ENCODE measurements around the gene RAB3D. TPM values are rescaled to one million over a fixed set of nuclear protein-coding genes. Genes with fewer than 3 reads are reported as not detected.
"Not testable (repeated sequence)": the region's sequence is repeated elsewhere in the genome, so short reads cannot be mapped to it uniquely, and the experiment has no call there.

RAB3D gene
- total RNA-seq, 2 experiments from 2014 or later, result 5.4 to 5.5 TPM

DNA sequence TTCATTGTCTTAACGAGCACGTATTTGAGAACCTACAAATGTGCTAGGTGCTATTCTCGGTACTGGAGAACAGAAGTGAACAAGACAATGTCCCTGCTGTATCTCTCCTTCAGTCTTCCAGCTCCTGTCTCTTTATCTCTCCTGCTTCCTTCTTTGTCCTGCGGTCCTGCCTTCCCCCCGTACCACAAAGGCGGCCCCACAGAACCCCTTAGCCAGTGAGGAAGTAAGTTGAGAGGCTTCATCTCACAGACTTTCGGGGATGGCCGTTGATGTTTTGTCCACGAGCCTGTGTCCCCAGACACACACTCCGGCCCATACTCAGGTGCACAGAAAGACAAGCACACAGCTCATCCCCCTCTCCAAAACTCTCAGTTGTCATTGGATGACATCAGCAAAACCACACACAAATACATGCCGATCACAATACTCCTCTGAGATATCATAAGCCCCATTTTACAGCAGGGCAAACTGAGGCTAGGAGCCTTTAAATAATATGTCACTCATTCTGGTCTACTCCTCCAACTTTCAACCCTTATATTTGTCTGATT is 34.5 kb upstream of the RAB3D start:
- ChIA-PET CTCF (interaction anchor here (1.0 to 4.5 kb wide), 3 partner anchors 9 to 109 kb away, joined by 3 to 19 read pairs (median 11); partner anchors contain the start of gene EPOR), POLR2A (interaction anchor here (0.6 to 1.5 kb wide), 3 partner anchors 9 to 160 kb away, joined by 5 to 8 read pairs (median 5); partner anchors contain the start of genes CCDC159 and TMEM205)

DNA sequence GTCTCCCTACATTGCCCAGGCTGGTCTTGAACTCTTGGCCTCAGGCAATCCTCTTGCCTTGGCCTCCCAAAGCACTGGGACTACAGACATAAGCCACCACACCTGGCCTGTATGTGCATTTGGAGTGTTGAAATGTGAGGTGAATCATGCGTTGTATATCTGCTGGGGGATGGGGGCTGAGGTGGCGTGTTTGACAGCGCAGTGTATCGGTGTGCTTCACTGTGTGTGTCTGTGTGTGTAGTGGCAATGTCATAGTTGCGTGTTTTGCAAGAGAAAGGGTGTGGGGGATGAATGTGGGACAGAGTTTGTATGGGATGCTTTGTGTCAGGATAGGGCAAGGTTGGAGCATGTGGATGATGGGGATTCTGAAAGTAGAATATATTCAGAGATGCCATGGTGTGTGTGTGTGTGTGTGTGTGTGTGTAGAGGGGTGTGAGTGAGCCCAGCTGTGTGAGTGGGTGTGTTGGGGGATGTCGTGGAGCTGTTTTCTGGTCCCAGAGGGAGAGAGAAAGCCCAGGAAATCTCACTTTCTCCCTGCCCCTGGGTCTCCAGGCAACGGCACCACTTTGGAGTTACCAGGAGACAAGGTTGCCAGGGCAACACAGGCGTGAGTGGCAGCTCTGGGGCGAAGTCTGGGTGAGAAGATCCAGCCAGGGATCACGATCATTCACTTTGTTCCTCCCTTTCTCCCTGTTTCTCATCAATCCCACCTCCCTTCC is 33.9 kb upstream of the RAB3D start:
- POLR2A ChIA-PET, result interaction anchor here (0.7 kb wide), 1 partner anchor 110 kb away, joined by 3 read pairs; no protein-coding TSS in a partner anchor

DNA sequence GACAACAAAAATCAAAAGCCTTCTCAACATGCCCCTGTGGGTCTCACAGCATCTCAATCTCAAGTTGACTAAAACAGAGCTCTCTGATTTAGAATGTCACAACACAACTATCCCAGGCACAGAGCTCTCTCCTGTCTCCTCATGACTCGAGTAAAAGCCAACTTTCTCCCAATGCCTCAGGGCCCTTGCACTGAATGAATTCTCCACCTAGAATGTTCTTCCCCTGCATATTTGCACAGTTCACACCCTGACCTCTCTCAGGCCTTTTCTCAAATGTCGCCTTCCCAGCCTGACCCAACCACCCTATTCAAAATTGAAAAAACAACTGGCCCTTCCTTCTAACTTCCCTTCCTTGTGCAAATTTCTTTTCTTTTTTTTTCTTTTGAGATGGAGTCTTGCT is 31.3 kb upstream of the RAB3D start:
- ChIA-PET POLR2A (no interaction called here), CTCF (interaction anchor here (0.8 to 1.4 kb wide), 3 partner anchors 10 to 112 kb away, joined by 3 to 4 read pairs (median 3); no protein-coding TSS in a partner anchor)

More for the DNA sequence above, 33.9 kb upstream of the RAB3D start:
- CTCF ChIA-PET, result interaction anchor here (2.6 to 4.5 kb wide), 2 partner anchors 10 to 109 kb away, joined by 11 to 19 read pairs; partner anchors contain the start of gene EPOR

DNA sequence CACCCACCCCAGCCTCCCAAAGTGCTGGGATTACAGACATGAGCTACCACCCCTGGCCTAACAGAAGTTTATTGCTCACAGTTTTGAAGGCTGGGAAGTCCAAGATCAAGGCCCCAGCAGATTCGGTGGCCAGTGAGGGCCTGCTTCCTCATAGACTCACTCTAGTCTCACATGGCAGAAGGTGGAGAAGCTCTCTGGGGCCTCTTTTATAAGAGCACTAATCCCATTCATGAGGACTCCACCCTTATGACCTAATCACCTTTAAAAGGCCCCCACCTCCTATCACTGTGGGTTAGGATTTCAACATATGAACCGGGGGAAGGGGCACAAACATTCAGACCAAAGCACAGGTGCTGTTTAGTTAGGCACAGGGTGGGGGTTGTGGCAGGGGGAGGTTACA is 28.1 kb upstream of the RAB3D start:
- POLR2A ChIA-PET, result no interaction called here
- CTCF ChIA-PET, result interaction anchor here (0.7 kb wide), 1 partner anchor 20 kb away, joined by 3 read pairs; no protein-coding TSS in a partner anchor

DNA sequence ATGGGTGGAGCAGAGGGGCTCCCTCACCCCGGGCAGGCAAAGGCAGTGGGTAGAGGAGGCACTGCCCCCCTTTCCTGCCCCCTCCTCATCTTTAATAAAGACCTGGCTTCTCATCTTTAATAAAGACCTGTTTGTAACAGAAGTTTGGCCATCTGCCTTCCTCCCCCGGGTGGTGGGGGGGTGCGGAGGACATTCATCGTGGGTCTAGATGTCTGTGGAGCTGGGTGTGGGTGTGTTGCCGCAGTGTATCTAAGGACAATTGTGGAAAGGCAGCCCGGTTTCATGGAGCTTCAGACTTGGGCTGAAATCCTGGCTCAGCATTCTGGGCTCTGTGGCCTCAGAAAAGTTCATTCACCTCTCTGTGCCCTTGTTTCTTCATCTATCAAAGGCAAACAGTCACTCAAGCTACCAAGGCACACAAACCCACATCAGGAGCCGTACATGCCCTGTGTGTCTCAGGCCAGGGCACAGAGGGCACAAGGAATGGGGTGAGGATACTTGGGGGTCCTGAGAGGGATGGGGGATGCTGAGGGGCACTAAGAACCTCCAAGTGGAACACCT is 26.2 kb upstream of the RAB3D start:
- ChIA-PET POLR2A (no interaction called here), CTCF (no interaction called here)

DNA sequence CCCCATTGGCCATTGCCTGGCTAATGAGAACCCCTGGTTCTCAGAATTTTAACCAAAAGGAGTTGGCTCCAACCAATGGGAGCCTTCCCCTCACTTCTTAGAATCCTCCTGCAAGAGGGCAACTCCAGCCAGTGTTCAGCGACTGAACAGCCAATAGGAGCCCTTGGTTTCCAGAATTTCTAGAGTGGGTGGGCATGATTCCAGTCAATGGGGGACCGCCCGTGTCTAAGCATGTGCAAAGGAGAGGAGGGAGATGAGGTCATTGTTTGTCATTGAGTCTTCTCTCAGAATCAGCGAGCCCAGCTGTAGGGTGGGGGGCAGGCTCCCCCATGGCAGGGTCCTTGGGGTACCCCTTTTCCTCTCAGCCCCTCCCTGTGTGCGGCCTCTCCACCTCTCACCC is 25.5 kb upstream of the RAB3D start:
- POLR2A ChIA-PET, result no interaction called here
- CTCF ChIA-PET, result interaction anchor here (0.6 kb wide), 1 partner anchor 32 kb away, joined by 3 read pairs; no protein-coding TSS in a partner anchor

DNA sequence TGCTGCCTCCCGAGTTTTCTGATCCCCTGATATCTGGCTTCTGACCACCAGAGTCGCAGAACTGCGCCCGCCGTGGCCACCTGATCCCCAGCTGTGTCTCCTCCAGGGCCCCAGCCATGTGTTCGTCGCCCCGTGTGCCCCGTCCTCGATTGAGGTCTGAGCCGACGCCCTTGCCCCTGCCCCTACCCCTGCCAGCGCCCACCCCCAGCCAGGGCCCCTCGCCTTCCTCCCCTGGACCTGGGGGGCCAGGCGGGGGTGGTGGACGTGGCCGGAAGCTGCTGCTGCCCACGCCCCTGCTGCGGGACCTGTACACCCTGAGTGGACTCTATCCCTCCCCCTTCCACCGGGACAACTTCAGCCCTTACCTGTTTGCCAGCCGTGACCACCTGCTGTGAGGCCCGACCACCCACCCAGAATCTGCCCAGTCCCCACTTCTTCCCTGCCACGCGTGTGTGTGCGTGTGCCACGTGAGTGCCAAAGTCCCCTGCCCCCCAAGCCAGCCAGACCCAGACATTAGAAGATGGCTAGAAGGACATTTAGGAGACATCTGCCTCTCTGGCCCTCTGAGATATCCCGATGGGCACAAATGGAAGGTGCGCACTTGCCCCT is 24.9 kb upstream of the RAB3D start:
- ChIA-PET POLR2A (no interaction called here), CTCF (interaction anchor here (0.6 kb wide), 1 partner anchor 31 kb away, joined by 3 read pairs; no protein-coding TSS in a partner anchor)

DNA sequence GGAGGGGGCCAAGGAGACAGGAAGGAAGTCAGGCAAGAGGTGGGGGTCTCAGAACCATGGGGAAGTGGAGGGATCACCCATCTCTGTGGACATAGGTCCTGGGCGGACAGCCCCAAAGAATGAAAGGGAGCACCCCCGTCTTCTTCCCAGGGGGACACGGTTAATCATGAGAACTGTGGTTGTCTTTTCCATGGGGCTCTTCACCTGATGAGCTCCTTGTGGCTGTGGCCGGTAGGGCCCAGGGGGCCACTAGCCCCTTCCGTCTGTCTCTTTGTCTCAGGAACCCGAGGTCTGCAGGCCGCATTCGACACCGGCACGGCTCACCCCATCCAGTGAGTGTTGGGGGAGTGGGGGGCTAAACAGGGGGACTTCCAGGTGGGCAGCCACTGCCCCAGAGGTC is 24.4 kb upstream of the RAB3D start:
- ChIA-PET POLR2A (no interaction called here), CTCF (no interaction called here)

DNA sequence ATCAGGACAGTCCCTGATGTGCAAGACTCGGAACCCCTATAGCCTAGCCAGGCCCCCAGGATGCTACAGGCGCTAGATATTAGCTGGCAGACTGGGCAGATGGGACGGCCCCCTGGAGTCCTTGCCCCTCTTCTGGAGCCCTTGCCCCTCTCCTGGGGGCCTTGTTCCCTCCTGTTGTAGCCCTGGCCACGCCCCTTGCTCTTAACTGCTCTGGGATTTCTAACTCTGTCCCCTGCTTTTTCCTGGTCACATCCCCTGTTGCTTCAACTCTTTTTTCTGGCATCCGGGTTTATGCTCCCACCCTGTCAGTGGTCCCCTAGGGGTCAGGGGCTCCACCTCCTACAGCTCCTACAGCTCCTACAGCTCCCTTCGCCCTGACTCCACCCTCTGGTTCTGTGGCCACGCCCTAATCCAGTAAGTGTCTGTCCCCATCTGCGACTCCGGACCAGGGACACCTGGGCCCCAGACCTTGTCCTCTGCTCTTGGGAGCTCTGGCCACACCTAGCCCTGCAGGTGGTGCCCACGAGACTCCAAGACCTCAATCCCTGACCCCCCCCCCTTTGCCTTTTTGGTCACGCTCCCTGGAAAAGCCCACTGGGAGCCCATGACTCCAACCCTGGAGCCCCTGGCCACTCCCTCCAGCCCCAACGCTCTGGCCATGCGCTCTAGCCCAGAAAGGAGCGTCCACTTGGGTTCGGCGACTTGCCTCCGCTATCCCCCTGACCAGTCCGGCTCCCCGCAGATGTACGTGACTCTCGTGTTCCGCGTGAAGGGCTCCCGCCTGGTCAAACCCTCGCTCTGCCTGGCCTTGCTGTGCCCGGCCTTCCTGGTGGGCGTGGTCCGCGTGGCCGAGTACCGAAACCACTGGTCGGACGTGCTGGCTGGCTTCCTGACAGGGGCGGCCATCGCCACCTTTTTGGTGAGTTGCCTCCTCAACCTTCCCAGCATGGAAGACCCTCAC is 22.6 kb upstream of the RAB3D start:
- POLR2A ChIA-PET, result no interaction called here
- CTCF ChIA-PET, result interaction anchor here (1.7 kb wide), 1 partner anchor 72 kb away, joined by 4 read pairs; the partner anchor contains the start of gene ODAD3

DNA sequence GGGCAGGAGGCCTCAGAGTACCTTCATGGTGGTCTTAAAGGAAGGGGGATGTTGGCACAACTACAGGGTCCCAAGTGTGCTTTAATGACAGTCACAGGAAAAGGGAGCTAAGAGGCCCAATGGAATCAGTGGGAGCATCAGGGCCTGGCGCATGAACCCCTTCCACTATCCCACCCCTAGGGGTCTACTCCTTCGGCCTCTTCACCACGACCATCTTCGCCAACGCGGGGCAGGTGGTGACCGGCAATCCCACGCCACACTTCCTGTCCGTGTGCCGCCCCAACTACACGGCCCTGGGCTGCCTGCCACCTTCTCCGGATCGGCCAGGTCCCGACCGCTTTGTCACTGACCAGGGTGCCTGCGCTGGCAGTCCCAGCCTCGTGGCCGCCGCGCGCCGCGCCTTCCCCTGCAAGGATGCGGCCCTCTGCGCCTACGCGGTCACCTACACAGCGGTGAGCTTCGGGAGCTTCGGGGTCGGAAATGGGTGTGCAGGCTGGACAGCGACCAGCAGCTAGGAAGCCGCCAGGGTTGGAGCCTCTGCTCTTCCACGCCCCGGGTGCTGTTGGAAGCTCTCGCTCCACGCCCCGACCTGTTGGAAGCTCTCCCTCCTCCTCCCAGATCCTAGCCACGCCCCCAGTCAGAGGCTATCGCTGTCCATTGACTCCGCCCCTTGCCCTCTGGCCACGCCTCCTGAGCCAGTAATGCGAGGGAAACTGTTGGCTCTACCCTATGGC is 21.7 kb upstream of the RAB3D start:
- POLR2A ChIA-PET, result no interaction called here
- CTCF ChIA-PET, result interaction anchor here (1.7 kb wide), 1 partner anchor 73 kb away, joined by 4 read pairs; the partner anchor contains the start of gene ODAD3

DNA sequence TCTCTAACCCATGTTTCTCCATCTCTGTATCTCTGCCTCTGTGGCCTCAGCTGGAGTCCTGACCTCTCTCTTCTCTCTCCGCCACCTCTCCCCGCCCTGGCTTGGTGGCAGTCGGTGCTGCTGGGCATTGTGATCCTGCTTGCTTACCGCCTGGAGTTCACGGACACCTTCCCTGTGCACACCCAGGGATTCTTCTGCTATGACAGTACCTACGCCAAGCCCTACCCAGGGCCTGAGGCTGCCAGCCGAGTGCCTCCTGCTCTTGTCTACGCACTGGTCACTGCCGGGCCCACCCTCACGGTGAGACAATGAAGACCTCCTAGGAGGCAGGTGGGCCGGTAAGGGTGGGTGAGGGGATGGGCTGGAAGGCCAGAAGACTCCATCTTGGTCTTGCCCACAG is 20.0 kb upstream of the RAB3D start:
- ChIA-PET POLR2A (no interaction called here), CTCF (no interaction called here)

DNA sequence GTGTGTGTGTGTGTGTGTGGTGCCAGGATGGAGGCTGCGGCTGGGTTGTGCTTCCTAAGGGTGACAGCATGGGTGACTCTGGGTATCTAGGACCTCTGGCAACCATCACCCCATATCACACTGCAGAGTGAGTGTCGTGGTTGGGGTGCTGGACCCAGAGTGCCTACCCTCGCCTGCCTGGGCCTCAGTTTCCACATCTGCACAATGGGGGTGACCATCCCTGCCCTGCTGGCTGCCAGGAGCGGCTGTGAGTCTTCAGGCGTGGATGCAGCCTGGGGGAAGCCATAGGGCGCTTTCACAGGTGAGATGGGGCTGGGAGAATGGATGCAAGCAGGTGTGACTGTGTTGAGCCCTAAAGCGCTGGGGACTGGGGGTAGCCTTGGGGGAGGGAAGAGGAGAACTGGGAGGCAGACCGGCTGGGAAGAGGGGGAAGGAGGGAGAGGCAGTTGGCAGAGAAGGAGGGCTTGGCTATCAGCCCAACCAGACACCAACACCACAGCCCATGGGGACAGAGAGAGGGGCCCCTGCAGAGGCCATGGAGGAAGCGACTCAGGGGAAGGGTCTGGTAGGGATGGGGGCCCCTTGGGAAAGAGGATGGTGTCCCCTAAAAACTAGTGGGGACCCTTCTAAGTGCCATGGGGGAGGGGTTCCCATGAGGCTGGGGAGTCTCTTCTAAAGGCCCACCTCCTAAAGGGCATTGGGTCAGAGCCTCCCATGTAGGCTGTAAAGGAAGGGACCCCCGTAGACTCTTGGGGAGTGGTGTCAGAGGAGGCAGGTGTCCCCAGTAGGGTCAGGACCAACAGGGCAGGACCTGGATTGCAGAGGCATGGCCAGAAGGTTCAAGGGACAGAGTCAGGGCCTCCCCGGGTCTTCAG is 17.5 kb upstream of the RAB3D start:
- CTCF ChIA-PET, result no interaction called here
- POLR2A ChIA-PET, result no interaction called here

DNA sequence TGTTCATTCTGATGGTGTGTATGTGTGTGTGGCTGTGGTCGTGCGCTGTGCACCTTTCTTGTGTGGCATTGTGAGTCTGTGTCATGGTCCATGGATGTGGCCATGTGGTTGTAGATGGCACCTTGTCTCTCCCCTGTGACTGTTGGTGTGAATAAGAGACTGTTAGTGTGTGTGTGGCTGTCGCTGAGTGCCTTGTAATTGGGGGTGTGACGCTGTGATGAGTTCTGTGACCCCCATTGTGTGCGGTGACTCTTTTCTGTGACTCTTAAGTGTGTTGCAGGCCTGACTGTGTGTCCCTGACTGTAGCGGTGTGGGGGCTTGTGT is 16.6 kb upstream of the RAB3D start:
- ChIA-PET CTCF (no interaction called here), POLR2A (no interaction called here)

DNA sequence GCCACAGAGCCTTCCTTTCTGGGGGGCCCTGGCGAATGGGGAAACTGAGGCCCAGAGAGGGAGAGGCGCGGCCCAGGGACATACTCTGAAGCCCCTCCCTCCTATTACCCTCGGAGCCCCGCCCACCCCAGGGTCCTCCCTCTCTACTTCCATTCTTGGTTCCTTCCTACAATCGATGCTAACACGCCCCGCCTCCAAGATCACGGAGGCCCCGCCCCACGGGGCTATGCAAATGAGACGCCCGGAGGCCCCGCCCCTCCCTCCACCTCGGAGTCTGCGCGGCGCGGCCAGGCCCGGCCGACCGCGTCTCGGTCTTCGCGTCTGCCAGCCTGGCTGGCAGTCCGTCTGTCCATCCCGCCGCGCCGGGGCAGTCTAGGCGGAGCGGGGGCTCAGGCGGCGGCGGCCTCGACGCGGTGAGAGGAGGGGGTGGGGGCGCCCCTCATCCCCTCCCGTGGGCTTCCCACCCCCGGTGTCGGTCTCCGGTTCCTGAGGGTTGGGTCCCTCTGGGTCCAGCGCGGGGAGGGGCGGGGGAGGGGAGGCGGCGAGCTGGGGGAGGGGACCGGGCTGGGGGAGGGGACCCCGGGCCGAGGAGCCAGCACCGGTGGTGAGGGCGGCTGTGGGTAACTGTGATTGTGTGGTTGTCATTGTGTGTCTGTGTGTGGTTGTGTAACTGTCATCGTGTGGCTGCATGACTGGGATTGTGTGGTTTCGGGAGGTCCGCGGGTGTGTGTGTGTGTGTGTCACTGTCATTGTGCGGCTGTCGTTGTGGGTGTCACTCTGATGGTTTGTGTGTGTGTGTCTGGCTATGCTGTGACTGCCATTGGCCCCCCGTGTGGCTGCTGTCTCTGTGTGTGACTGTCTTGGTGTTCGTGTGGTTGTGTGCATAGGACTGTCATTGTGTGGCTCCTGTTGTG is 16.0 kb upstream of the RAB3D start, which contains the start of gene PLPPR2:
Gene PLPPR2 (plus strand): TSS at position 273 of the 914 bp plus-strand sequence. CDS start 2,242 bp downstream, outside the sequence.
- ChIA-PET CTCF (no interaction called here), POLR2A (no interaction called here)

DNA sequence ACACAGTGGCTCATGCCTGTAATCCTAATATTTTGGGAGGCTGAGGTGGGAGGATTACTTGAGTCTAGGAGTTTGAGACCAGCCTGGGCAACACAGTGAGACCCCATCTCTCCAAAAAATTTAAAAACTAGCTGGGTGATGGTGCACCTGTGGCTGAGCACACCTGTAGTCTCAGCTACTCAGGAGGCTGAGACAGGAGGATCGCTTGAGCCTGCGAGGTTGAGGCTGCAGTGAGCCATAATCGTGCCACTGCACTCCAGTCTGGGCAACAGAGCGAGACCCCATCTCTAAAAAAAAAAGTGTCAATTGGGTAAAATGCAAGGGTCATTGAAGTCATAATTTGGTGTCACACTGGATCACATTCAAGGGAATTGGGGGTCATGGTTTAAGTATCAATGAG is 14.6 kb upstream of the RAB3D start:
- CTCF ChIA-PET, POLR2A ChIA-PET: not testable (repeated sequence)

DNA sequence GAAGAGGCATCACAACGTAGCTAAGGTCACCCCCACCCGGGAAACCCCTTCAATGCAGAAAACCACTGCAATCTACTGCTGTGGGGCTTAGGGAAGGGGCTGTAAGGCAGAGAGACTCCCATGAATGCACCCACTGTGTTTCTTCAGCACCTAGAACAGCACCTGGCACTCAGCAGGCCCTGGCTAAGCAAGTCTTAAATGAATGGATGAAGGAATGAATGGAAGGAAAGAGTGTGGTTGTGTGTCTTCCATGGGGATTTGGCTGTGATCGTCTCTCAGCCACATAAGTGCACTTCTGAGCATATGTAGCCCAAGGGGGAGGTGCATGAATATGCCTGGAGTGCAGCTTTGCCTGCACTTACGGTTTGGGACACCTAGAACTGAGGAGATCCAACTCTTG is 9.7 kb upstream of the RAB3D start:
- CTCF ChIA-PET, result no interaction called here
- POLR2A ChIA-PET, result no interaction called here
